Right renal pelvis (tissue), 4 donors: ENCODE results near the gene PRKCH. TPM values are rescaled to one million over a fixed set of nuclear protein-coding genes. Genes with fewer than 3 reads are reported as not detected.

ENCODE experiments used
- DNase-seq, 4 donors: peaks; one replicate each; pipeline ENCODE4 v3.0.0-alpha.2; 2013; ENCODE audit warnings: low read depth in 4 of 4, low spot score in 3 of 4, missing footprints in 1 of 4
- polyA plus RNA-seq, 4 donors: library from polyadenylated mRNA; unstranded; fragments of 120-200 nt; gene quantifications; one replicate each; pipeline ENCODE4 v1.2.1, GENCODE V29; 2013; ENCODE audit not compliant: insufficient read length in 4 of 4

The PRKCH gene
- polyA plus RNA-seq, 4 donors = 17.2 to 19.8 (median 18.4) TPM

GRCh38 chr14:61482348-61483206, 161.2 kb downstream of the PRKCH start:
- DNase-seq = no peak

GRCh38 chr14:61483476-61483875, 162.1 kb downstream of the PRKCH start:
- no peak for DNase-seq

GRCh38 chr14:61484031-61484430, 162.7 kb downstream of the PRKCH start:
- DNase-seq = no peak

- no peak for DNase-seq
Measured at GRCh38 chr14:61484826-61485584, 163.6 kb downstream of the PRKCH start.

GRCh38 chr14:61485661-61486060, 164.3 kb downstream of the PRKCH start:
- DNase-seq = no peak

- DNase-seq = no peak
Measured at GRCh38 chr14:61486930-61487495, 165.6 kb downstream of the PRKCH start.

DNA sequence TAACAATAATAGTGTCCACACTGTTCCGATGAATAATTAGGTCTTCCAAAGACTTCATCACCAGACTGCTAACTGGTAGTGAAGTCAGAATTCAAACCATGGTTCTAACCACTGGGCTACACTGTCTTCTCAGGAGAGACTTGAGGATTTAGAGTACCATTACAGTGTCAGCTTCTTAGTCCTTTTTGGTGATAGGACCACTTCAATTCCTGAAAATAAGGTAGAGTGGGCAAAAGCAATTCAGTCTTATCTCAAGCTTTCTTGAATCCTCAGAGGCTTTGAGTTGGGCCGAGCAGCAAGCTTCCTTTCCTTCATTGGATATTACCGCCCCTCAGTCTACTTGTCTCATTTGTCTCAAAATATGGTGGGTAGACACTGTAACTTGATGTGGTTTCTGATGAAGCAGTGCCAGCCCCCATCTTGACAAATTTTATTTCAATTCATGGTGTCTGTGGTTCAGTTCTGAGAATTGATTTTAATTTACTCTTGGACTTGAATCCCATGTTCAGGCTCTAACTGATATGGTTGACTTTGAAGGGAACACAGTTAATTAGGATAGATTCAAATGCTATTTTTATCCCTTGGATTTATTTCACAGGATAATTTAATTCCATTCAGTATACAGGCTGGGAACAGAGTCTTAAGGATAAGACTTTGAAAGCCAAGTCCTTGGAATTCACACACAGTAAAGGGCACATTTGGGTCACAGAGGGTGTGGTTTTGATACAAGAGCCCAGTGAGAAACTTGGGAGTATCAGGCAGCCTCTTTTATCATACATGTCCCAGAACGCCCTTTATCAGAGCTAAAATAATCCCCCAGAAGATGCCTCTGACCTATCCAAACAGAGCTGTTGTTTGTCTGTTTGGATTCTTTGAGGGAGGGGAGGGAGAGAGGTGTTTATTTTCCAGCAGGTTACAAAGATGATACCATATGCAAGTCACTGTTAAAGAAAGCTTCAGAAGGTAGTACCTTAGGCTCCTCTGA, 167.3 kb downstream of the PRKCH start:
- DNase-seq = no peak

DNA sequence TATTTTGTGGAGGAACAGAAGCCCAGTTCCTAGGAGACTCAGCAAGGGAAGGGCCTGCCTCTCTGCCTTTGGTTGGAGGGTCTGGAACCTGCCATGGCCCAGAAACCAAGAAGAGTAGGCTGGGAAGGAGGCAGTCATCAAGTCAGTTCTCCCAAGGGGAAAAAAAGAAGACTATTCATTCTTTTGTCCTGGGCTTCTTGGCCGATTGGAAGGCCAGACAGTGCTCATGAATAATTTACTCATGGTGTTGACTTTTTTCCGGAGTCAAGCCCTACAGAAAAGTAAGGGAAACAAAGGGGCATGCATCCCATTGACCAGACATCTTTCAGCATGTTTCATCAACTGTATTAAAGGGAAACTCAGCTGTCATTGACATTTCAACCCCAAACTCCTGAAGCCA, 168.1 kb downstream of the PRKCH start:
- no peak for DNase-seq

- no peak for DNase-seq
Measured at GRCh38 chr14:61489932-61490331, 168.6 kb downstream of the PRKCH start.

- DNase-seq = no peak
Measured at GRCh38 chr14:61491224-61491623, 169.8 kb downstream of the PRKCH start.

- DNase-seq = no peak
Measured at GRCh38 chr14:61491876-61492434, 170.6 kb downstream of the PRKCH start.

GRCh38 chr14:61492474-61492873, 171.1 kb downstream of the PRKCH start:
- DNase-seq = no peak

- no peak for DNase-seq
Measured at GRCh38 chr14:61493239-61493638, 171.9 kb downstream of the PRKCH start.

- no peak for DNase-seq
Measured at GRCh38 chr14:61494018-61494417, 172.6 kb downstream of the PRKCH start.

DNA sequence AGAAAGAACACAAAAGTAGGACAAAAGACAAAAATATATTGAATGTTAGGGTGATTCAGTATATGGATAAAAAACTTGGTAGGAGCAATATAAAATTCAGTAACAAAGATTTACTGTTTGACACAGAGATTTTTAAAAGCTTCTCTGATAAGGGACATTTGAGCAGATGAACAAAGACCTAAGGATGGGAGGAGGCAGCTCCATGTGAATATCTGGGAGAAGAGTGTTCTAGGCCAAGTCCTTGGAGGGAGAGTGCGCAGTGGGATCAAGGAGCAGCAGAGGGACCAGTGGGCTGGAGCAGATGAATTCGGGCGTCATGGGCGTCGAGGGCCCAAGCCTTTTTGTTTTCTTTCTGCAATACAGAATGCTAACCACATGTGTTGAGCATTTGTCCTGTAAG, 174.4 kb downstream of the PRKCH start:
- DNase-seq = no peak

- no peak for DNase-seq
Measured at GRCh38 chr14:61498303-61498702, 176.9 kb downstream of the PRKCH start.

GRCh38 chr14:61498811-61499210, 177.4 kb downstream of the PRKCH start:
- no peak for DNase-seq

GRCh38 chr14:61499991-61500390, 178.6 kb downstream of the PRKCH start:
- DNase-seq = no peak

DNA sequence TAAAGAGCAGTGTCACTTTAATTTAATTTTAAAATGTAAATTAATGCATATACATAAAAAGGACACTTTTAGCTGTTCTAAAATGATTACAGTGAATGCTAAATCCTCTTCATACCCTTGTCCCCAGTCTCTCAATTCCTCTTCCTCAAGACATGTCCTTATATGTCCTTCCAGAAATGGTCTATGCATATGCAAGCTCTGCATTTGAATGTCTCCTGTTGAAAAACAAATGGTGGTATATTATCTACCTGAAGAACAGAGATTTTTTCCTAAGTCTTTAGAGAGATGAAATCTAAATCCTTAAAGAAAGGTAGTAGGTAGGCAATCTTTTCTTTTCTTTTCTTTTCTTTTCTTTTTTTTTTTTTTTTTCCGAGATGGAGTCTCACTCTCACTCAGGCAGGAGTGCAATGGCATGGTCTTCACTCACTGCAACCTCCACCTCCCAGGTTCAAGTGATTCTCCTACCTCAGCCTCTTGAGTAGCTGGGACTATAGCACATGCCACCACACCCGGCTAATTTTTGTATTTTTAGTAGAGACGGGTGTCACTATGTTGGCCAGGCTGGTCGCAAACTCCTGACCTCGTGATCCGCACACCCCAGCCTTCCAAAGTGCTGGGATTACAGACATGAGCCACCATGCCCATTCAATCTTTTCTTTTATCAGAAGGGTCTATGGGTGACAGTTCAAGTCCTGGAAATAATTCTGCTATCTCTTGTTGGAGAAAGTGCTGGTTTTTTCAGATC, 180.5 kb downstream of the PRKCH start:
- no peak for DNase-seq
